Loucy (cell line): Measurements from ENCODE around the gene DGCR2.

Experiments used
- EZH2phosphoT487 ChIP-seq: fragments of 200-600 bp; IDR thresholded peaks from 2 replicates; pipeline ENCODE4 v1.6.1; 2018; ENCODE audit warnings: antibody characterized with exemption, mild to moderate bottlenecking, moderate library complexity, borderline replicate concordance
- TF ChIP-seq, protein P1 (sequence below): fragments of 200-600 bp; sonication (generic); conservative IDR thresholded peaks from 2 replicates; pipeline ENCODE4 v1.5.1; 2014; ENCODE audit warnings: mild to moderate bottlenecking, antibody characterized with exemption, low read length

DNA sequence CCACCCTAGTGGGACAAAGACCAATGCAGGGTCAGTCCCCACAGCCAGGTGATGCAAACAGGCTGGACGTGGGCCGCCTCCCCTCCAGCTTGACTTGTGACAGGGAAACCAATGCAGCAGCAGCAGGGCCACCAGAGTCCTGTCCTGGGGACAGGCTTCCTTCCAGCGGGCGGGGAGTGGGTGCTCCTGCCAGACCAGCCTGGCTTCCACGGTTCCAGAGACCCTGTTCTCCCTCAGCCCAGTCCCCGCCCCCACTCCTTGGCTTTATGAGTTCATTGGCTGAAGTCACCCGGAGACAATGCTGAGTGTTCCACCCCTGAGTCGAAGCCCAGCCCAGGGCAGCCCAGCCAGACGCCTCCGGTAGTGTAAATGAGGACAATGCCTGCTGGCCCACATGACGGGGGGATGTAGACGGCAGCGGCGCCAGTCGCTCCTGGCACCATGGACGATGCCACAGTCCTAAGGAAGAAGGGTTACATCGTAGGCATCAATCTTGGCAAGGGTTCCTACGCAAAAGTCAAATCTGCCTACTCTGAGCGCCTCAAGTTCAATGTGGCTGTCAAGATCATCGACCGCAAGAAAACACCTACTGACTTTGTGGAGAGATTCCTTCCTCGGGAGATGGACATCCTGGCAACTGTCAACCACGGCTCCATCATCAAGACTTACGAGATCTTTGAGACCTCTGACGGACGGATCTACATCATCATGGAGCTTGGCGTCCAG is 8.9 kb upstream of the DGCR2 start, which contains the start of gene TSSK2:
- no peak for TF ChIP-seq EZH2phosphoT487
- TF ChIP-seq, protein P1, sequence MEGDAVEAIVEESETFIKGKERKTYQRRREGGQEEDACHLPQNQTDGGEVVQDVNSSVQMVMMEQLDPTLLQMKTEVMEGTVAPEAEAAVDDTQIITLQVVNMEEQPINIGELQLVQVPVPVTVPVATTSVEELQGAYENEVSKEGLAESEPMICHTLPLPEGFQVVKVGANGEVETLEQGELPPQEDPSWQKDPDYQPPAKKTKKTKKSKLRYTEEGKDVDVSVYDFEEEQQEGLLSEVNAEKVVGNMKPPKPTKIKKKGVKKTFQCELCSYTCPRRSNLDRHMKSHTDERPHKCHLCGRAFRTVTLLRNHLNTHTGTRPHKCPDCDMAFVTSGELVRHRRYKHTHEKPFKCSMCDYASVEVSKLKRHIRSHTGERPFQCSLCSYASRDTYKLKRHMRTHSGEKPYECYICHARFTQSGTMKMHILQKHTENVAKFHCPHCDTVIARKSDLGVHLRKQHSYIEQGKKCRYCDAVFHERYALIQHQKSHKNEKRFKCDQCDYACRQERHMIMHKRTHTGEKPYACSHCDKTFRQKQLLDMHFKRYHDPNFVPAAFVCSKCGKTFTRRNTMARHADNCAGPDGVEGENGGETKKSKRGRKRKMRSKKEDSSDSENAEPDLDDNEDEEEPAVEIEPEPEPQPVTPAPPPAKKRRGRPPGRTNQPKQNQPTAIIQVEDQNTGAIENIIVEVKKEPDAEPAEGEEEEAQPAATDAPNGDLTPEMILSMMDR: no peak
